ENCODE data around the gene NEAT1.
"Not testable (repeated sequence)": the region's sequence is repeated elsewhere in the genome, so short reads cannot be mapped to it uniquely, and the experiment has no call there.

The NEAT1 gene

GRCh38 chr11:65435411-65435931 is 12.9 kb downstream of the NEAT1 start:
- peak; percentile 71 for DNase-seq

- DNase-seq = peak; percentile 76
Measured at GRCh38 chr11:65435981-65436411, 13.4 kb downstream of the NEAT1 start.

- DNase-seq = peak; percentile 48
Measured at GRCh38 chr11:65436412-65437032, 13.9 kb downstream of the NEAT1 start.

GRCh38 chr11:65437436-65438227 is 15.0 kb downstream of the NEAT1 start:
- no peak for DNase-seq

- peak; percentile 43 for DNase-seq
Measured at GRCh38 chr11:65438257-65439151, 15.9 kb downstream of the NEAT1 start.

GRCh38 chr11:65439331-65440181 is 17.0 kb downstream of the NEAT1 start:
- no peak for DNase-seq

GRCh38 chr11:65440831-65441499 is 18.4 kb downstream of the NEAT1 start:
- no peak for DNase-seq

- DNase-seq = no peak
Measured at GRCh38 chr11:65442842-65443331, 20.3 kb downstream of the NEAT1 start.

GRCh38 chr11:65444314-65445051 is 21.9 kb downstream of the NEAT1 start:
- no peak for DNase-seq

GRCh38 chr11:65445101-65445603 is 22.6 kb downstream of the NEAT1 start:
- DNase-seq = no peak

- DNase-seq = no peak
Measured at GRCh38 chr11:65445604-65446445, 23.2 kb downstream of the NEAT1 start.

GRCh38 chr11:65446446-65447277 is 24.1 kb downstream of the NEAT1 start:
- no peak for DNase-seq

GRCh38 chr11:65448074-65448417 is 25.4 kb downstream of the NEAT1 start:
- no peak for DNase-seq

- DNase-seq = peak; percentile 68
Measured at GRCh38 chr11:65448418-65449105, 26.0 kb downstream of the NEAT1 start.

GRCh38 chr11:65451301-65451700 is 28.7 kb downstream of the NEAT1 start:
- DNase-seq = not testable (repeated sequence)

GRCh38 chr11:65452259-65452658 is 29.7 kb downstream of the NEAT1 start:
- not testable (repeated sequence) for DNase-seq

- no peak for DNase-seq
Measured at GRCh38 chr11:65452806-65453490, 30.4 kb downstream of the NEAT1 start.
